Measurements from ENCODE around the gene STAT1. TPM values are rescaled to one million over a fixed set of nuclear protein-coding genes. Genes with fewer than 3 reads are reported as not detected.

Gene STAT1
- total and polyA plus RNA-seq, 10 of the 15 experiments (the other 5 are each of a cell fraction or from before 2014, with no cell fraction given), result 81.8 to 398 (median 307) TPM

DNA sequence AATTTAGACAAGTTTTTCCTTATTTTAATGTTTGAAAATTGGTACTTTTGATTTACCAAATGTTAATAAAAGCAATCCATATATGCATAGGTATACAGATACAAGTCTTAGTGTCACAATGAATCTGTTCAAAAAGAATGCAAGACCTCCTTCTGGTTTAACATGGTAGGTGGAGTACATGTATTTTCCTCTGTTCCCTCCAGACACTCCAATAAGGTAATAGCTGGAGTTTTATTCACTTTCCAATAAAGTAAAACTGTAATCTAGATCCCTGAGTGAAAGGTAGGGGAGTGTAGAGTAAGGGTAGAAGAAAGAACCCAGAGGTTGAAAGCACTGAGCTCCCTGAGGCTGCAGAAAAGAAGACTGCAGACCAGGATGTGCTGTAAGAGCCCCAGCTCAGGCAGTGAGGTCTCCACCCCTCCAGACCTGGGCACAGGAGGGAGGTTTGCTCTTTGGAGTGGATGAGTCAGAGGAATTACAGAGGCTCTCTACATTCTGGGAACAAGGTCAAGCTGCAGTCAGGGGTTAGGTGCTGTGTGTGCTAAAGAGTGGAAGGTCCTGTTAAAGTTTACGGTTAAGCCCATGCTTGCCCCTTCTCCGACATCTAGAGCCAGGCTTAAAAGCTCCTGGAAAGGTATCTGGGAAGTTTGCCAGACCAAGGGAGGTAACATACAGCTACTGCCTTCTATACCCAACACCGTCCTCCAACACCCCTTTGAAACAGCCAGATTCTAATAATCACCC, 27.6 kb upstream of the STAT1 start:
- Histone ChIP-seq H4K20me1 (ENCODE audit: control insufficient read depth, insufficient read depth) (no peaks in the 10 kb centered on the region), H3K27me3 (replicated peaks in 1 of 2; ENCODE audit: control insufficient read depth in 2 of 2, insufficient read depth in 2 of 2, low read length in 1 of 2) (no peaks in the 10 kb centered on the region; a peak in 1 of 4 replicates), H3K4me1 (ENCODE audit: control insufficient read depth, insufficient read depth, low read length) (no peaks in the 10 kb centered on the region; the same call in 1 of the 2 replicates), H3K4me3 (no peak overlapping the region), H3K27ac (ENCODE audit: control insufficient read depth, insufficient read depth) (no peak overlapping the region), H2AFZ (ENCODE audit: control insufficient read depth, low read depth, low read length) (no peak overlapping the region), H3K79me2 (ENCODE audit: control insufficient read depth, insufficient read depth, low read length) (no peaks in the 10 kb centered on the region), H3K9me3 (replicated peaks; ENCODE audit: control insufficient read depth, insufficient read depth, low read length) (no peaks in the 10 kb centered on the region; the same call in 2 of the 3 replicates), H3K9ac (ENCODE audit: control insufficient read depth, insufficient read depth, low read length) (no peak overlapping the region), H3K4me2 (ENCODE audit: control insufficient read depth, insufficient read depth) (no peak overlapping the region), H3K36me3 (ENCODE audit: control insufficient read depth in 2 of 2, insufficient read depth in 2 of 2, low read length in 1 of 2) (no peaks in the 10 kb centered on the region)
- intact Hi-C loops (cut with micrococcal nuclease; ENCODE audit: unreplicated experiment) (no loop called here), in situ Hi-C loops (cut with MboI) (no loop called here)
- no TSS peak for BruUV-seq (replicated peaks)
- ATAC-seq (no peak; the same call in 2 of the 3 replicates), FAIRE-seq (no peak), DNase-seq (ENCODE audit: low read depth, low spot score) (no peak)
- ChIA-PET RAD21 (ENCODE audit: unreplicated experiment) (interaction anchor here (2.3 kb wide), 1 partner anchor 10 kb away, joined by 7 read pairs; no protein-coding TSS in a partner anchor), POLR2A (interaction anchor here (1.6 kb wide), 1 partner anchor 21 kb away, joined by 4 read pairs; no protein-coding TSS in a partner anchor), SMC1A (ENCODE audit: uncharacterized antibody, unreplicated experiment) (no interaction called here), CTCF (interaction anchor here (1.3 to 4.0 kb wide), 3 partner anchors 8 to 191 kb away, joined by 4 to 16 read pairs (median 4); no protein-coding TSS in a partner anchor)
- WGBS (ENCODE audit: insufficient coverage, insufficient replicate concordance, low lambda C conversion rate, missing lambda C conversion rate), result 68% methylated on average over 3 of the region's 3 CpGs
- no peak for TF ChIP-seq SMC3 (IDR thresholded peaks at IDR 0.05; ENCODE audit: borderline replicate concordance, low read length)
- TF ChIP-seq RAD21 (IDR thresholded peaks at IDR 0.05; ENCODE audit: insufficient read depth, low read depth, low read length), result no peak
- no peak for TF ChIP-seq LARP7 (IDR thresholded peaks at IDR 0.05)
- no peak for TF ChIP-seq TBL1XR1 (IDR thresholded peaks at IDR 0.05; ENCODE audit: low read depth, low read length)

DNA sequence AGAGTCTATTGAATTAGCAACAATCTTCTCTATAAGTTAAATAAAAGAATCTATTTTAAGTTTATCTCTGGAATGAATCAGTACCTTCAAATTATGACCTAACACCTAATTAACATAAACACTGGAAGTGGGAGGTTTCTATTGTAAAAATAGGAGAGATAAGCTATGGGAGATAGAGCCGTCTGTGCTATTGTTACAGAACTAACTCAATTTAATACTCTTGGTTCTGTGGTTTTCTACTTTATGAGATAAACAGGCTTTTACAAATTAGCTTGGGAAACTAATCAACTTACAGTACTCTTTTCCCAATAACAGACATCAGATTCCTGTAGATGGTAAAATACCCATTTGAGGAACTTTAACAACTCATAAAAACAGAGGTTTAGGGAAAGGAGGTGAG, 25.6 kb upstream of the STAT1 start:
- intact Hi-C loops (cut with micrococcal nuclease; ENCODE audit: unreplicated experiment), result no loop called here
- BruUV-seq (replicated peaks), result no TSS peak
- ChIA-PET POLR2A (no interaction called here), SMC1A (ENCODE audit: uncharacterized antibody, unreplicated experiment) (interaction anchor here (0.6 to 2.0 kb wide), 3 partner anchors 10 to 882 kb away, joined by 3 to 9 read pairs (median 3); no protein-coding TSS in a partner anchor), RAD21 (ENCODE audit: unreplicated experiment) (no interaction called here), CTCF (interaction anchor here (0.6 to 4.0 kb wide), 4 partner anchors 10 to 122 kb away, joined by 3 to 16 read pairs (median 8); no protein-coding TSS in a partner anchor)
- Histone ChIP-seq H3K27ac (ENCODE audit: control insufficient read depth, insufficient read depth) (no peak overlapping the region), H2AFZ (ENCODE audit: control insufficient read depth, low read depth, low read length) (no peak overlapping the region), H3K4me1 (ENCODE audit: control insufficient read depth, insufficient read depth, low read length) (no peaks in the 10 kb centered on the region; the same call in 1 of the 2 replicates), H4K20me1 (ENCODE audit: control insufficient read depth, insufficient read depth) (no peaks in the 10 kb centered on the region), H3K79me2 (ENCODE audit: control insufficient read depth, insufficient read depth, low read length) (no peaks in the 10 kb centered on the region), H3K4me3 (no peak overlapping the region), H3K27me3 (replicated peaks in 1 of 2; ENCODE audit: control insufficient read depth in 2 of 2, insufficient read depth in 2 of 2, low read length in 1 of 2) (no peaks in the 10 kb centered on the region), H3K36me3 (ENCODE audit: control insufficient read depth in 2 of 2, insufficient read depth in 2 of 2, low read length in 1 of 2) (no peaks in the 10 kb centered on the region), H3K9ac (ENCODE audit: control insufficient read depth, insufficient read depth, low read length) (no peak overlapping the region), H3K4me2 (ENCODE audit: control insufficient read depth, insufficient read depth) (no peak overlapping the region), H3K9me3 (replicated peaks; ENCODE audit: control insufficient read depth, insufficient read depth, low read length) (no peaks in the 10 kb centered on the region; the same call in 2 of the 3 replicates)
- DNase-seq (ENCODE audit: low read depth, low spot score), result no peak
- in situ Hi-C loops (cut with MboI), result no loop called here
- no peak for FAIRE-seq
- WGBS (ENCODE audit: insufficient coverage, insufficient replicate concordance, low lambda C conversion rate, missing lambda C conversion rate), result 93% methylated on average over 1 of the region's 1 CpG
- ATAC-seq, result no peak
- TF ChIP-seq IKZF2 (IDR thresholded peaks at IDR 0.05) (no peak), RELA (IDR thresholded peaks at IDR 0.05; ENCODE audit: borderline replicate concordance, partially characterized antibody) (no peak), TBL1XR1 (IDR thresholded peaks at IDR 0.05; ENCODE audit: low read depth, low read length) (no peak), PAX8 (IDR thresholded peaks at IDR 0.05) (no peak), FOXK2 (IDR thresholded peaks at IDR 0.05) (no peak), RUNX3 (IDR thresholded peaks at IDR 0.05; ENCODE audit: low read length) (no peak), NFYB (IDR thresholded peaks at IDR 0.05; ENCODE audit: insufficient read depth, low read depth, low read length) (no peak), SUZ12 (IDR thresholded peaks at IDR 0.05; ENCODE audit: unreplicated experiment) (no peak), HDAC2 (IDR thresholded peaks at IDR 0.05) (no peak), CHD2 (IDR thresholded peaks at IDR 0.05; ENCODE audit: borderline replicate concordance, low read depth, low read length) (no peak), BHLHE40 (IDR thresholded peaks at IDR 0.05; ENCODE audit: borderline replicate concordance in 1 of 2, low read depth in 2 of 2, low read length in 1 of 2) (no peak), SMAD5 (IDR thresholded peaks at IDR 0.05; ENCODE audit: low read depth) (no peak), STAT3 (IDR thresholded peaks at IDR 0.05; ENCODE audit: low read depth, low read length) (no peak), EED (IDR thresholded peaks at IDR 0.05; ENCODE audit: low read depth) (no peak)
- TF ChIP-seq, protein P1, sequence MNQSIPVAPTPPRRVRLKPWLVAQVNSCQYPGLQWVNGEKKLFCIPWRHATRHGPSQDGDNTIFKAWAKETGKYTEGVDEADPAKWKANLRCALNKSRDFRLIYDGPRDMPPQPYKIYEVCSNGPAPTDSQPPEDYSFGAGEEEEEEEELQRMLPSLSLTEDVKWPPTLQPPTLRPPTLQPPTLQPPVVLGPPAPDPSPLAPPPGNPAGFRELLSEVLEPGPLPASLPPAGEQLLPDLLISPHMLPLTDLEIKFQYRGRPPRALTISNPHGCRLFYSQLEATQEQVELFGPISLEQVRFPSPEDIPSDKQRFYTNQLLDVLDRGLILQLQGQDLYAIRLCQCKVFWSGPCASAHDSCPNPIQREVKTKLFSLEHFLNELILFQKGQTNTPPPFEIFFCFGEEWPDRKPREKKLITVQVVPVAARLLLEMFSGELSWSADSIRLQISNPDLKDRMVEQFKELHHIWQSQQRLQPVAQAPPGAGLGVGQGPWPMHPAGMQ (IDR thresholded peaks at IDR 0.05; ENCODE audit: borderline replicate concordance), result no peak

Data from GM12878 (cell line).